A673 (cell line): Measurements from ENCODE around the gene HPCAL1. TPM values are rescaled to one million over a fixed set of nuclear protein-coding genes. Genes with fewer than 3 reads are reported as not detected.

Source experiments
- BruUV-seq: library from RNA; stranded (reverse); fragments of 400-500 nt; replicated peaks from 2 replicates; lab custom pipeline; 2021; lab: Mats Ljungman, UMichigan
- CTCF ChIA-PET: fragments of 300-600 bp; sonication (Branson Sonifier 250); formaldehyde crosslinking; loops from one replicate; lab custom pipeline; 2022; ENCODE audit warnings: antibody characterized with exemption; lab: Charles Lee
- POLR2A ChIA-PET: fragments of 300-600 bp; sonication (Branson Sonifier 250); formaldehyde crosslinking; loops from one replicate; lab custom pipeline; 2022; ENCODE audit warnings: antibody characterized with exemption; ENCODE audit not compliant: low non-redundant PET; lab: Charles Lee
- DNase-seq: peaks from one replicate; pipeline ENCODE4 v3.0.0-alpha.2; 2015; ENCODE audit warnings: low spot score
- H3K27ac ChIP-seq: fragments of 200-600 bp; sonication (generic); 2 replicates; pipeline ENCODE4 v1.5.1; 2016; ENCODE audit warnings: mixed run types, low read depth, mild to moderate bottlenecking, mixed read lengths, antibody characterized with exemption, low read length; ENCODE audit not compliant: poor library complexity, severe bottlenecking
- H3K27me3 ChIP-seq: fragments of 200-600 bp; sonication (generic); replicated peaks from 2 replicates; pipeline ENCODE4 v1.6.1; 2017; ENCODE audit warnings: mixed run types, low read depth, mild to moderate bottlenecking, mixed read lengths, antibody characterized with exemption, low read length; ENCODE audit not compliant: insufficient read depth, poor library complexity
- H3K36me3 ChIP-seq: fragments of 200-600 bp; sonication (generic); 2 replicates; pipeline ENCODE4 v1.6.1; 2016; ENCODE audit warnings: mixed run types, mild to moderate bottlenecking, mixed read lengths, antibody characterized with exemption, low read length; ENCODE audit not compliant: insufficient read depth, poor library complexity, severe bottlenecking
- H3K4me1 ChIP-seq: fragments of 200-600 bp; sonication (generic); 2 replicates; pipeline ENCODE4 v1.6.1; 2017; ENCODE audit warnings: mixed run types, mild to moderate bottlenecking, mixed read lengths, antibody characterized with exemption, low read length; ENCODE audit not compliant: insufficient read depth, poor library complexity, severe bottlenecking
- H3K4me3 ChIP-seq: fragments of 200-600 bp; sonication (generic); 2 replicates; pipeline ENCODE4 v1.5.1; 2016; ENCODE audit warnings: low read depth, mixed run types, mild to moderate bottlenecking, mixed read lengths, low read length; ENCODE audit not compliant: poor library complexity, severe bottlenecking
- H3K9me3 ChIP-seq: fragments of 200-600 bp; sonication (generic); 2 replicates; pipeline ENCODE4 v1.6.1; 2016; ENCODE audit warnings: mixed run types, low read depth, mild to moderate bottlenecking, mixed read lengths, antibody characterized with exemption, low read length; ENCODE audit not compliant: poor library complexity, severe bottlenecking
- CTCF ChIP-seq: fragments of 300-800, 200-600 bp; sonication (generic); conservative IDR thresholded peaks from 2 replicates; pipeline ENCODE4 v1.5.1; 2017; ENCODE audit warnings: low read depth, mild to moderate bottlenecking, antibody characterized with exemption, low read length, moderate library complexity, mixed read lengths
- EZH2 ChIP-seq: fragments of 200-600 bp; sonication (generic); IDR thresholded peaks from 2 replicates; pipeline ENCODE4 v1.6.1; 2017; ENCODE audit warnings: borderline replicate concordance, low read depth, mild to moderate bottlenecking, mixed read lengths, antibody characterized with exemption, low read length; ENCODE audit not compliant: poor library complexity, severe bottlenecking
- intact Hi-C: fragments of 100-400 bp; cut with micrococcal nuclease; formaldehyde crosslinking; loops from one replicate; pipeline ENCODE4 v1.10.0; 2022; ENCODE audit not compliant: unreplicated experiment
- total RNA-seq: library from RNA; stranded (reverse); gene quantifications from 2 replicates; pipeline ENCODE4 v1.2.3, GENCODE V29; 2021

HPCAL1 gene
- total RNA-seq, 1 experiment from 2014 or later: 9.7 TPM

GRCh38 chr2:10360460-10360849 lies 57.8 kb downstream of the HPCAL1 start:
- POLR2A ChIA-PET: no interaction called here
- no peaks in the 10 kb centered on the region for H3K36me3 ChIP-seq
- no peaks in the 10 kb centered on the region for H3K27me3 ChIP-seq
- CTCF ChIA-PET: no interaction called here
- no peak for DNase-seq
- TF ChIP-seq EZH2: no peak
- TF ChIP-seq CTCF: no peak
- no peaks in the 10 kb centered on the region for H3K9me3 ChIP-seq
- no peak overlapping the region for H3K27ac ChIP-seq
- H3K4me1 ChIP-seq: peaks cover 8% of the 10 kb centered on the region
- no TSS peak for BruUV-seq
- intact Hi-C loops: no loop called here
- H3K4me3 ChIP-seq: no peak overlapping the region

DNA sequence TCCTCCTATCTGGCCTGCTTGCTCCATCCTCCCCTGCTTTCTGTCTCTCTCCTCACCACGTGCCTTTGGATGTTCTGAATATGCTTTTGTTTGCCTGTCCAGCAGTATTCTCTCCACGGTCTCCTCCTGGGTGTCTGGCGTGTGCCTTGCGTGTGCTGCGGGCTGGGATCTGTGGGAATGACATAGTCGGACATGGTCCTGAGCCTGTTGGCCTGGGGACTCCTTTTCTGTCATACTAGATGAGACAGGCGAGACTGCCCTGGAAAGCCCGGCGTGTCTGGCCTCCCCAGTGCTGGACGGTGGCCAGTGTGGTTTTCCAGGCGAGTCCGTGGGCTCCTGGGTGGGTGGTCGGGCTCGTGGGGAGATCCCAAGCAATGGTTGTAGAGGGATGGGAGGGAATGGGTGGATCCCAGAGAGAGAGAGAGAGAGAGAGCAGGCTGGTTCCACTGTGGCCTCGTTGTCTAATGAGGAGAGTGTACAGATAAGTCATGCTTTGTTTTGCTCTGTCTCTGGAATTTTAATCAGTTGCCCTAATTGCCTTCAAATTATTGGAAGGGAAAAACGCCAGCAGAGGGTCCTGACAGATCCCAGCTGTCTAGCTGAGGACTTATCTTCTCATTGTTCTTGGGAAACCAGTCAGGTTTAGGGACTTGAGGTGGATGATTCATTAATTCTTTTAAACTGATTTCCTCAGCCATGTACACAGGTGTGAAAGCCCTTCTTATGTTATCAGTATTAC lies 58.3 kb downstream of the HPCAL1 start:
- no TSS peak for BruUV-seq
- POLR2A ChIA-PET: interaction anchor here (0.6 kb wide), 1 partner anchor 224 kb away, joined by 3 read pairs; no protein-coding TSS in a partner anchor
- Histone ChIP-seq H3K4me1 (peaks cover 8% of the 10 kb centered on the region), H3K9me3 (no peaks in the 10 kb centered on the region), H3K27ac (no peak overlapping the region), H3K4me3 (no peak overlapping the region), H3K36me3 (no peaks in the 10 kb centered on the region), H3K27me3 (no peaks in the 10 kb centered on the region)
- TF ChIP-seq EZH2: no peak
- intact Hi-C loops: no loop called here
- CTCF ChIA-PET: no interaction called here
- DNase-seq: peak; percentile 45

DNA sequence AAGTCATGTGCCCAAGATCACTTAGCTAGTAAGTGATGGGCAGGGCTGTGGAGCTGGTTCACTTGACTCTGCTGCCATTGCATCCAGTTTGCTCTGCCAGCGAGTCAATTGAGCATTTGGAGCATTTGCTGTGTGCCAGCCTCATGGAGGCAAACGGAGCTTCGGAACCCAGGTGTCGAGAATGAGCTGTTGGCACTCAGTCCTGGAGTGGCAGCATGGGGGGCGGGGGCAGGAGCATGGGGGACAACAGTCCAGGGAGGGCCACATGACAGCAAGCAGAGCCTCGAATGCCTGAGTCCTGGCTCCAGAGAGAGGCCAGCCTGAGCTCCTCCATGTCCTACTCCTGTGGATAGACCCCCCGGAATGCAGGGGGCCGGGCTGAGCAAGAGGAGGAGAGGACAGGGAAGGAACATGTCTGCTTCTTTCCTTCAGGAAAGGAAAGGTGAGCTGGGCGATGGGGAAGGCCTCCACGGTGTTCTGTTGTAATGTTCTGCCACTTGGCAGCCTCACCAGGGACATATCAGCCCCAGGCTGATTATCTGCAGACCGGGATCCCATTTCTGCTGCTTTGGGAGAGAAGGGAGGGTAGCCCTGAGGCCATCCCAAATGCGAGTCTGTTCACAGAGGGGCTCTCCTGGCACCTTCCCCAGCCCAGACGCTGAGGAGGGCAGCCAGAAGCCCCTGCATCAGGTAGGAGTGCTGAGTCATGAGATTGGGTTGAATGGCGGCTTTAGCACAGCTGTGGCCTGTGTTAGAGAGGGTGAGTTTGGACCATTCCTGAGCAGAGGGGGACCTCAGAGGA lies 59.6 kb downstream of the HPCAL1 start:
- Histone ChIP-seq H3K9me3 (no peaks in the 10 kb centered on the region), H3K4me3 (no peak overlapping the region), H3K4me1 (peaks cover 8% of the 10 kb centered on the region), H3K27ac (no peak overlapping the region), H3K36me3 (no peaks in the 10 kb centered on the region), H3K27me3 (no peaks in the 10 kb centered on the region)
- DNase-seq: no peak
- TF ChIP-seq EZH2 (no peak), CTCF (no peak)
- intact Hi-C loops: no loop called here
- CTCF ChIA-PET: no interaction called here
- POLR2A ChIA-PET: no interaction called here
- no TSS peak for BruUV-seq
